NCI-H128 (cell line): Measurements from ENCODE around the gene ZIC1.

Source experiments
- DNase-seq: peaks from one replicate; lab custom pipeline; 2025; ENCODE audit not compliant: unreplicated experiment; lab: John Stamatoyannopoulos, UW

ZIC1 gene

GRCh38 chr3:147422196-147422595 is 13.0 kb downstream of the ZIC1 start:
- DNase-seq = no peak

GRCh38 chr3:147422601-147423536 is 13.7 kb downstream of the ZIC1 start:
- DNase-seq = no peak

- no peak for DNase-seq
Observed at GRCh38 chr3:147423537-147423797, 14.3 kb downstream of the ZIC1 start.

DNA sequence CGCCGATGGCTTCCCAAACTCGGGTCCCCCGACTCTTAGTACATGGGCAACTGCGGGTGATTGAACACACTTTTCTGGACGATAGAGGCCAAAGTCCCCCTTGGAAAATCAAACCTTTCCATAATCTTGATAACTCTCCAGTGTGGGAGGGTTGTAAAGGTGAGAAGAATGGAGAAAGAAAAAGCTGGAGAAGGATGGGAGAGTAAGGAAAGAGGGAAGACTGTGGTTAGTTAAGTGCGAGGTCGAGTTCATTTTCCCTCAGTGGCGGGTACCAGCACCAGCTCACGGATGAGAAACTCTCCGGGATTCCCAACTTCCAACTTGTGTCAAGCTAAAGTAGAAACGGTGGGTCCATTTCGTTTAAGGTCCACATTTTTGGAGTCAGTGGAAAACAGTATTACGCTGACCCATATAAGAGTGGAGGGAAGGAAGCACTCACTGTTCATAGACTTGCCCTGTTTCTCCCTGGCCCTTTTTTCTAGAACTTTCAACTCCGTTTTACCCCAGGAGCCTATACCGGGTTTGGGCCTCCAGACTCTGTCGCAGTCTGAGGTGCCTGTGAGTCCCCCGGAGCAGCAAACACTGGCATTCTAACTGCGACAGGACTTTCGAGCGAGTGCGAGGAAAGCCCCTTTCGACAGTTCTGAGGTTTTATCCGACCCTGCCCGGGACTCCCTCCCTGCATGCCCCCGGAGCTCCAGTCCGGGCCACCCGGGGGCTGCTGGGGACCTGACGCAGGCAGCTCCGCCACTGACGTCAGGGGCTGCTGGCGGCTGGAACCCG is 14.8 kb downstream of the ZIC1 start:
- DNase-seq = no peak

GRCh38 chr3:147424581-147425387 is 15.6 kb downstream of the ZIC1 start:
- no peak for DNase-seq

GRCh38 chr3:147425388-147425850 is 16.3 kb downstream of the ZIC1 start:
- no peak for DNase-seq

DNA sequence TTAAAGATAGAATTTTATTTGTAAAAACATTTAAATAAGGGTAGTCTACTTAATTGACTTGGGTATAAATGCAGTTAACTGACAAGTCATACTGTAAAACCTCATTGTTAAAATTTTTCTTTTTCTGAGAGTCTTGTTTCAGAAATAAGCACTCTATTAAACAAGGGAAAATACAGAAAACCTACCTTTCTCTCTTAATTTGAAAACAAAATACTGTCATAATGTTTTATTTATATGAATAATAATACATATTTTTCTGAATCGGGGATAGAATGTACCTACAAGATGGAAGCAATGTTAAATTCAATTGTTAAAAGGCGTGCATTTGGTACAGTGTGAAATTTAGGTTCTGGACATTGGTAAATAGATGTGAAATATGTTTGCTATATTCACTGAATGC is 17.8 kb downstream of the ZIC1 start:
- DNase-seq = no peak

GRCh38 chr3:147427746-147428145 is 18.6 kb downstream of the ZIC1 start:
- no peak for DNase-seq

- DNase-seq = no peak
Observed at GRCh38 chr3:147428326-147428725, 19.2 kb downstream of the ZIC1 start.

- no peak for DNase-seq
Observed at GRCh38 chr3:147428754-147429153, 19.6 kb downstream of the ZIC1 start.

- no peak for DNase-seq
Observed at GRCh38 chr3:147431751-147432150, 22.6 kb downstream of the ZIC1 start.

- DNase-seq = no peak
Observed at GRCh38 chr3:147447224-147447623, 38.1 kb downstream of the ZIC1 start.

DNA sequence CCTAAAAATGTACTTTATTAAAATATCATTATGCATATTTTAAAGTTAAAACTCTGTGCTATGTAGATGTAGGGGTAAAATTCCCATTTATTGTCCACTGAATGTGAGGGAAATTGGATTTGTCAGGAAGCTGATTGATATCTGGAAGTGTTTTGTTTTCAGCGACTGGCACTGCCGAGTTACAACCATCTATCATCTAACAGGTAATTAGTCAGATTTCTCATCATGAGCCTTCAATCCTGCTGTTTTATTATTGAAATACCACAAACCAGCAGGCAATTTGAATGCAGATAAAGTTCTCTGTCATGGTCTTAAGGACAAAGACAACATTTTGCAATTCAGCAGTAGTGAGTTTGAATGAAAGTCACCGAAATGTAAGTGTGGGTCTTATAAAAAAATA is 40.5 kb downstream of the ZIC1 start:
- no peak for DNase-seq

GRCh38 chr3:147458995-147459704 is 50.0 kb downstream of the ZIC1 start:
- DNase-seq = no peak

- no peak for DNase-seq
Observed at GRCh38 chr3:147462856-147463255, 53.7 kb downstream of the ZIC1 start.
